HCT116 (cell line): ENCODE results near the gene PDLIM7. TPM values are rescaled to one million over a fixed set of nuclear protein-coding genes. Genes with fewer than 3 reads are reported as not detected.

Source experiments
- ATAC-seq: fragments of 200-7000 bp; cut with Tn5 transposase; 2 replicates; pipeline ENCODE4 v1.9.1; 2020; ENCODE audit warnings: mild to moderate bottlenecking, moderate library complexity
- BruUV-seq: library from RNA; stranded (reverse); fragments of 400-500 nt; replicated peaks from 2 replicates; lab custom pipeline; 2021; lab: Mats Ljungman, UMichigan
- CTCF ChIA-PET: fragments of 300-600 bp; sonication (Branson Sonifier 250); formaldehyde crosslinking; loops from one replicate; lab custom pipeline; 2021; ENCODE audit warnings: antibody characterized with exemption; lab: Charles Lee
- POLR2A ChIA-PET: fragments of 300-600, 350-600 bp; sonication (Branson Sonifier 250); formaldehyde crosslinking; loops from one replicate; lab custom pipeline; 2021; ENCODE audit warnings: antibody characterized with exemption; lab: Charles Lee
- RAD21 ChIA-PET, 2 experiments: fragments of 300-600 bp; sonication (Branson Sonifier 250); formaldehyde crosslinking; loops; one replicate each; lab custom pipeline; 2023; ENCODE audit warnings: low total read pairs in 2 of 2; ENCODE audit not compliant: uncharacterized antibody in 2 of 2, unreplicated experiment in 2 of 2, low non-redundant PET in 1 of 2; lab: Charles Lee
- DNase-seq: peaks from one replicate; pipeline ENCODE4 v3.0.0-alpha.2; 2010; ENCODE audit warnings: low read depth, low spot score
- H2AFZ ChIP-seq: fragments of 200-600 bp; shearing (Covaris generic), sonication (generic); 2 replicates; pipeline ENCODE4 v1.6.1; 2017; ENCODE audit warnings: low read depth, mixed run types, mixed read lengths, antibody characterized with exemption, low read length; ENCODE audit not compliant: poor library complexity, severe bottlenecking
- H3K27ac ChIP-seq: 2 replicates; pipeline ENCODE4 v1.5.1; 2012; ENCODE audit warnings: low read depth, low read length
- H3K27me3 ChIP-seq: fragments of 200-600 bp; sonication (generic); 2 replicates; pipeline ENCODE4 v1.6.1; 2016; ENCODE audit warnings: mixed run types, low read length, mixed read lengths; ENCODE audit not compliant: insufficient read depth
- H3K36me3 ChIP-seq, 2 experiments: fragments of 200-500 bp in 1 of 2; fragments of 200-600 bp in 1 of 2; sonication (Bioruptor generic) in 1 of 2; sonication (generic) in 1 of 2; 2 replicates each; pipeline versions ENCODE4 v1.5.1 to v1.6.1; 2014 to 2016; ENCODE audit warnings: low read length in 2 of 2, inconsistent platforms in 1 of 2, mixed read lengths in 1 of 2, mixed run types in 1 of 2; ENCODE audit not compliant: insufficient read depth in 2 of 2, control insufficient read depth in 1 of 2
- H3K4me1 ChIP-seq, 2 experiments: fragments of 200-600 bp in 1 of 2; sonication (generic) in 1 of 2; 2 replicates each; pipeline versions ENCODE4 v1.5.1 to v1.6.1; 2012 to 2017; ENCODE audit warnings: low read length in 2 of 2, inconsistent platforms in 1 of 2, mild to moderate bottlenecking in 1 of 2, mixed read lengths in 1 of 2, mixed run types in 1 of 2, moderate library complexity in 1 of 2; ENCODE audit not compliant: insufficient read depth in 2 of 2, control insufficient read depth in 1 of 2
- H3K4me2 ChIP-seq: fragments of 200-600 bp; sonication (generic); 2 replicates; pipeline ENCODE4 v1.6.1; 2017; ENCODE audit warnings: mixed run types, low read length, mixed read lengths
- H3K4me3 ChIP-seq, 2 experiments: fragments of 200-600 bp in 1 of 2; sonication (generic) in 1 of 2; replicated peaks in 1 of 2; 2 replicates each; pipeline ENCODE4 v1.5.1; 2011 to 2016; ENCODE audit warnings: low read length in 2 of 2, control low read depth in 1 of 2, low read depth in 1 of 2, mild to moderate bottlenecking in 1 of 2, mixed read lengths in 1 of 2, mixed run types in 1 of 2
- H3K79me2 ChIP-seq: fragments of 200-600 bp; sonication (generic); 2 replicates; pipeline ENCODE4 v1.6.1; 2017; ENCODE audit warnings: mild to moderate bottlenecking, mixed run types, low read length, moderate library complexity, mixed read lengths; ENCODE audit not compliant: insufficient read depth
- H3K9ac ChIP-seq: fragments of 200-600 bp; sonication (generic); 2 replicates; pipeline ENCODE4 v1.6.1; 2016; ENCODE audit warnings: low read length, mixed read lengths
- H3K9me2 ChIP-seq: fragments of 200-600 bp; sonication (generic), shearing (Covaris generic); 2 replicates; pipeline ENCODE4 v1.6.1; 2017; ENCODE audit warnings: mixed run types, mild to moderate bottlenecking, moderate library complexity; ENCODE audit not compliant: insufficient read depth
- H3K9me3 ChIP-seq, 2 experiments: fragments of 200-500 bp in 1 of 2; fragments of 200-600 bp in 1 of 2; sonication (Bioruptor generic) in 1 of 2; sonication (generic) in 1 of 2; 2 replicates each; pipeline ENCODE4 v1.6.1; 2014 to 2017; ENCODE audit warnings: low read length in 2 of 2, mixed read lengths in 2 of 2, inconsistent platforms in 1 of 2, low read depth in 1 of 2, mild to moderate bottlenecking in 1 of 2, mixed run types in 1 of 2, moderate library complexity in 1 of 2; ENCODE audit not compliant: control insufficient read depth in 1 of 2, insufficient read depth in 1 of 2
- H4K20me1 ChIP-seq: fragments of 200-600 bp; sonication (generic), shearing (Covaris generic); 2 replicates; pipeline ENCODE4 v1.6.1; 2017; ENCODE audit warnings: mixed run types, mild to moderate bottlenecking, moderate library complexity; ENCODE audit not compliant: insufficient read depth
- ELF1 ChIP-seq: IDR thresholded peaks from 2 replicates; pipeline ENCODE4 v1.6.1; 2012; ENCODE audit warnings: low read depth, borderline replicate concordance
- EZH2 ChIP-seq: fragments of 200-600 bp; sonication (generic); IDR thresholded peaks from 2 replicates; pipeline ENCODE4 v1.6.1; 2017; ENCODE audit warnings: antibody characterized with exemption, mixed run types
- EZH2phosphoT487 ChIP-seq: fragments of 200-600 bp; IDR thresholded peaks from 2 replicates; pipeline ENCODE4 v1.6.1; 2018; ENCODE audit warnings: antibody characterized with exemption, borderline replicate concordance
- JUND ChIP-seq: IDR thresholded peaks from 2 replicates; pipeline ENCODE4 v1.6.1; 2012
- POLR2A ChIP-seq: IDR thresholded peaks from 2 replicates; pipeline ENCODE4 v1.7.0; 2011; ENCODE audit warnings: borderline replicate concordance; ENCODE audit not compliant: insufficient read depth, insufficient read length; ENCODE audit errors: extremely low read depth
- POLR2AphosphoS5 ChIP-seq: IDR thresholded peaks from 2 replicates; pipeline ENCODE4 v1.6.1; 2011; ENCODE audit warnings: mild to moderate bottlenecking, low read depth, low read length, moderate library complexity
- RAD21 ChIP-seq: IDR thresholded peaks from 2 replicates; pipeline ENCODE4 v1.6.1; 2012; ENCODE audit warnings: low read depth, mild to moderate bottlenecking
- SIN3A ChIP-seq: IDR thresholded peaks from 2 replicates; pipeline ENCODE4 v1.6.1; 2012; ENCODE audit warnings: low read depth
- SP1 ChIP-seq: IDR thresholded peaks from 2 replicates; pipeline ENCODE4 v1.6.1; 2012; ENCODE audit warnings: low read depth
- ZFX ChIP-seq: fragments of 450-650 bp; IDR thresholded peaks from 2 replicates; pipeline ENCODE4 v1.6.1; 2017
- ZNF274 ChIP-seq: fragments of 200-500 bp; sonication (Bioruptor generic); IDR thresholded peaks from 2 replicates; pipeline ENCODE4 v1.6.1; 2014; ENCODE audit warnings: mild to moderate bottlenecking, low read depth, low read length, inconsistent platforms
- intact Hi-C: fragments of 100-400 bp; cut with micrococcal nuclease; formaldehyde crosslinking; loops from 2 replicates; pipeline ENCODE4 v1.10.0; 2022
- total RNA-seq: library from RNA; stranded (reverse); gene quantifications from one replicate; pipeline ENCODE4 v1.2.1, GENCODE V29; 2021; ENCODE audit not compliant: unreplicated experiment
- TF ChIP-seq, protein P1 (sequence below): IDR thresholded peaks from 2 replicates; pipeline ENCODE4 v1.6.1; 2012; ENCODE audit warnings: low read depth

PDLIM7 gene
- total RNA-seq, 1 experiment from 2014 or later = 153 TPM

DNA sequence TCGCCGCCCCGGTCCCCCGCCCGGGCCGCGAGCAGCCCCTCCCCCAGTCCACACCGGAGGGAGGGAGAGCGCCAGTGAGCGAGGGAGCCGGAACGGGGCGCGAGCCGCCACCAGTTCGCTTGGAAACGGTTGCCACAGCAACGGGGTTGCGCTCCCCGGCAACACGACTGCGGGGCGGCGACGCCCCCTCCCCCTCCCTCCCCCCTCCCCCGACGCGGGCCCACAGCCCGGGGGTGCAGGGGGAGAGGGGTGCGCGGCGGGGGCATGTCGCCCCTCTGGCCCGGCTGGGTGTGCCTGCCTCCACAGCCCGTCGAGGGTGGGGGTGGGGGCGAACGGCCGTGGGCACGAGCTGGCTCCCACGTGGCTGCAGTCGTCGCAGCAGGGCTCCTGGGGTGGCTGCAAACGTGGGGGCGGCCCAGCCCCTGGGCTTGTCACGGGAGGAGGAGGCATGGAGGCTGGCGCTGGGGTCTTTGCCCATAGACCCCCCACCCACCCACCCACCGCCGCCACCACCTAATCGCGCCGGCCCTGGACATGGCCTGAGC lies 50.3 kb downstream of the PDLIM7 start:
- Histone ChIP-seq H3K27ac (peak overlapping the region; percentile 95), H3K9me3 (no peaks in the 10 kb centered on the region), H2AFZ (no peak overlapping the region), H3K4me3 (peak overlapping the region; percentile 55 to 86), H3K27me3 (no peaks in the 10 kb centered on the region), H3K9me2 (no peaks in the 10 kb centered on the region), H3K4me1 (peaks cover 12 to 59% of the 10 kb centered on the region in 2 experiments), H3K9ac (peak overlapping the region; percentile 99), H4K20me1 (peaks cover 3% of the 10 kb centered on the region; the same call in 1 of the 2 replicates), H3K79me2 (peaks cover 71% of the 10 kb centered on the region), H3K36me3 (peaks cover 0 to 17% of the 10 kb centered on the region in 2 experiments; a peak in 2 of 4 replicates), H3K4me2 (peak overlapping the region; percentile 99)
- TF ChIP-seq POLR2A (no peak), SP1 (no peak), RAD21 (no peak), JUND (no peak), EZH2phosphoT487 (no peak), EZH2 (no peak), ZNF274 (no peak), ZFX (no peak), SIN3A (no peak), ELF1 (no peak), POLR2AphosphoS5 (no peak)
- TF ChIP-seq, protein P1, sequence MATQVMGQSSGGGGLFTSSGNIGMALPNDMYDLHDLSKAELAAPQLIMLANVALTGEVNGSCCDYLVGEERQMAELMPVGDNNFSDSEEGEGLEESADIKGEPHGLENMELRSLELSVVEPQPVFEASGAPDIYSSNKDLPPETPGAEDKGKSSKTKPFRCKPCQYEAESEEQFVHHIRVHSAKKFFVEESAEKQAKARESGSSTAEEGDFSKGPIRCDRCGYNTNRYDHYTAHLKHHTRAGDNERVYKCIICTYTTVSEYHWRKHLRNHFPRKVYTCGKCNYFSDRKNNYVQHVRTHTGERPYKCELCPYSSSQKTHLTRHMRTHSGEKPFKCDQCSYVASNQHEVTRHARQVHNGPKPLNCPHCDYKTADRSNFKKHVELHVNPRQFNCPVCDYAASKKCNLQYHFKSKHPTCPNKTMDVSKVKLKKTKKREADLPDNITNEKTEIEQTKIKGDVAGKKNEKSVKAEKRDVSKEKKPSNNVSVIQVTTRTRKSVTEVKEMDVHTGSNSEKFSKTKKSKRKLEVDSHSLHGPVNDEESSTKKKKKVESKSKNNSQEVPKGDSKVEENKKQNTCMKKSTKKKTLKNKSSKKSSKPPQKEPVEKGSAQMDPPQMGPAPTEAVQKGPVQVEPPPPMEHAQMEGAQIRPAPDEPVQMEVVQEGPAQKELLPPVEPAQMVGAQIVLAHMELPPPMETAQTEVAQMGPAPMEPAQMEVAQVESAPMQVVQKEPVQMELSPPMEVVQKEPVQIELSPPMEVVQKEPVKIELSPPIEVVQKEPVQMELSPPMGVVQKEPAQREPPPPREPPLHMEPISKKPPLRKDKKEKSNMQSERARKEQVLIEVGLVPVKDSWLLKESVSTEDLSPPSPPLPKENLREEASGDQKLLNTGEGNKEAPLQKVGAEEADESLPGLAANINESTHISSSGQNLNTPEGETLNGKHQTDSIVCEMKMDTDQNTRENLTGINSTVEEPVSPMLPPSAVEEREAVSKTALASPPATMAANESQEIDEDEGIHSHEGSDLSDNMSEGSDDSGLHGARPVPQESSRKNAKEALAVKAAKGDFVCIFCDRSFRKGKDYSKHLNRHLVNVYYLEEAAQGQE = no peak
- ChIA-PET CTCF (interaction anchor here (1.4 to 6.3 kb wide), 6 partner anchors 8 to 57 kb away, joined by 3 to 53 read pairs (median 12); partner anchors contain the start of gene PDLIM7), POLR2A (interaction anchor here (0.7 to 2.2 kb wide), 7 partner anchors 8 to 57 kb away, joined by 3 to 9 read pairs (median 5); partner anchors contain the start of gene PDLIM7), RAD21 (interaction anchor here in 1 of 2 experiments (1.2 kb wide), 2 partner anchors 45 to 76 kb away, joined by 3 to 4 read pairs; no protein-coding TSS in a partner anchor)
- ATAC-seq (peak; percentile 35), DNase-seq (no peak)
- BruUV-seq = no TSS peak
- intact Hi-C loops = no loop called here
